Heart left ventricle (tissue), 16 donors: ENCODE results near the gene FAM117B. TPM values are rescaled to one million over a fixed set of nuclear protein-coding genes. Genes with fewer than 3 reads are reported as not detected.
"Not testable (repeated sequence)": the region's sequence is repeated elsewhere in the genome, so short reads cannot be mapped to it uniquely, and the experiment has no call there.

Experiments used
- ATAC-seq, 4 donors: fragments of 200-7000 bp; cut with Tn5 transposase; one replicate each; pipeline ENCODE4 v1.9.1; 2020 to 2022; ENCODE audit warnings: moderate library complexity in 4 of 4, mild to moderate bottlenecking in 3 of 4, moderate number of reproducible peaks in 1 of 4
- DNase-seq, 5 donors: peaks; one replicate each; pipeline ENCODE4 v3.0.0-alpha.2; 2020
- H3K27ac ChIP-seq, 12 donors: fragments of 200-600 bp; sonication (generic) in 4 of 12; one replicate each; pipeline versions ENCODE4 v1.5.0 to v1.8.0; 2016 to 2022; ENCODE audit warnings: mild to moderate bottlenecking in 2 of 12
- H3K27me3 ChIP-seq, 9 donors: fragments of 200-600 bp; sonication (generic) in 2 of 9; one replicate each; pipeline versions ENCODE4 v1.5.1 to v1.8.0; 2016 to 2022; ENCODE audit warnings: mild to moderate bottlenecking in 3 of 9
- H3K36me3 ChIP-seq, 9 donors: fragments of 200-600 bp; sonication (generic) in 2 of 9; one replicate each; pipeline versions ENCODE4 v1.5.0 to v1.8.0; 2018 to 2022; ENCODE audit warnings: mild to moderate bottlenecking in 2 of 9
- H3K4me1 ChIP-seq, 12 donors: fragments of 200-600 bp; sonication (generic) in 4 of 12; one replicate each; pipeline versions ENCODE4 v1.5.0 to v1.8.0; 2016 to 2022; ENCODE audit warnings: mild to moderate bottlenecking in 3 of 12
- H3K4me3 ChIP-seq, 12 donors: fragments of 200-600 bp; sonication (generic) in 4 of 12; one replicate each; pipeline versions ENCODE4 v1.5.0 to v1.8.0; 2017 to 2022; ENCODE audit warnings: mild to moderate bottlenecking in 9 of 12, moderate library complexity in 4 of 12
- H3K9me3 ChIP-seq, 12 donors: fragments of 200-600 bp; sonication (generic) in 4 of 12; one replicate each; pipeline versions ENCODE4 v1.5.0 to v1.8.0; 2016 to 2022; ENCODE audit warnings: mild to moderate bottlenecking in 1 of 12
- CTCF ChIP-seq, 12 donors: fragments of 200-600 bp; sonication (generic) in 4 of 12; IDR thresholded peaks; one replicate each; pipeline versions ENCODE4 v1.5.0 to v1.8.0; 2018 to 2022; ENCODE audit warnings: antibody characterized with exemption in 12 of 12, mild to moderate bottlenecking in 5 of 12
- POLR2A ChIP-seq, 2 donors: fragments of 450-650 bp; IDR thresholded peaks; one replicate each; pipeline ENCODE4 v1.6.1; 2017; ENCODE audit warnings: antibody characterized with exemption in 2 of 2, mild to moderate bottlenecking in 2 of 2, moderate library complexity in 2 of 2
- WGBS, 4 donors: extraction: QIAGEN DNeasy Blood & Tissue Kit in 2 of 4; methylation state at CpG; one replicate each; pipeline versions ENCODE4 v1.1.5 to v1.1.7; 2013 to 2018; 5-methylcytosine and 5-hydroxymethylcytosine counted together
- intact Hi-C, 10 donors: fragments of 100-400 bp; cut with DNase I; formaldehyde crosslinking; loops; one replicate each; pipeline versions ENCODE4 v1.11.1 to v1.14.2; 2022
- polyA plus RNA-seq, 2 donors: library from polyadenylated mRNA; stranded (reverse); fragments of 200-250 nt; gene quantifications; one replicate each; pipeline ENCODE4 v1.2.3, GENCODE V29; 2013
- total RNA-seq, 9 donors: library from RNA; depleted of rRNA in 2 of 9; stranded (reverse); fragments of >200 nt in 2 of 9; fragmentation: NEBNext Ultra II Directional in 3 of 9; extraction: Animal tissue kit (Norgen Biotek cat#: 25700) in 3 of 9; gene quantifications; one replicate each; pipeline versions ENCODE4 v1.1.0 to v1.2.4, GENCODE V29; 2016 to 2023
- donor health status: ischemic (EF 13 %, LVEDD 7.1; RV severe dilation, severe dysfunction).
- donor health status: healthy with polysubstance abuse.
- donor health status: DM: no; HTN: yes; CAD: no.
- donor health status: DM: no; HTN: no; CAD: no.
- donor health status: ischemic (EF 25% LVEDD 6.9; RV normal size, moderate dysfunction).
- donor health status: ischemic (EF 25% LVEDD 5.7; RV mildly dilated, moderate dysfunction).
- donor health status: healthy.
- donor health status: DM: yes; HTN: yes; CAD: no.
- donor health status: ischemic (EF 35%, LVEDD 5.7; RV mildly dilated, moderate dysfunction).
- donor health status: nonischemic (EF 11% LVEDD 7.7; RV severe dilation, severe dysfunction).
- donor health status: DM: yes; HTN: yes; CAD: no.
- donor health status: PGD.
- donor health status: ischemic (EF 29% LVEDD 5.4; RV normal size, mild dysfunction).
- donor health status: nonischemic (EF 23%, LVEDD 6.1; RV moderate dilation, normal function).

Gene FAM117B
- total and polyA plus RNA-seq, 11 donors = 0.68 to 6.1 (median 2.1) TPM

GRCh38 chr2:202705446-202706020 lies 70.8 kb downstream of the FAM117B start:
- WGBS, 4 donors = 74 to 80% (median 80%) methylated on average over 4 of the region's 4 CpGs

DNA sequence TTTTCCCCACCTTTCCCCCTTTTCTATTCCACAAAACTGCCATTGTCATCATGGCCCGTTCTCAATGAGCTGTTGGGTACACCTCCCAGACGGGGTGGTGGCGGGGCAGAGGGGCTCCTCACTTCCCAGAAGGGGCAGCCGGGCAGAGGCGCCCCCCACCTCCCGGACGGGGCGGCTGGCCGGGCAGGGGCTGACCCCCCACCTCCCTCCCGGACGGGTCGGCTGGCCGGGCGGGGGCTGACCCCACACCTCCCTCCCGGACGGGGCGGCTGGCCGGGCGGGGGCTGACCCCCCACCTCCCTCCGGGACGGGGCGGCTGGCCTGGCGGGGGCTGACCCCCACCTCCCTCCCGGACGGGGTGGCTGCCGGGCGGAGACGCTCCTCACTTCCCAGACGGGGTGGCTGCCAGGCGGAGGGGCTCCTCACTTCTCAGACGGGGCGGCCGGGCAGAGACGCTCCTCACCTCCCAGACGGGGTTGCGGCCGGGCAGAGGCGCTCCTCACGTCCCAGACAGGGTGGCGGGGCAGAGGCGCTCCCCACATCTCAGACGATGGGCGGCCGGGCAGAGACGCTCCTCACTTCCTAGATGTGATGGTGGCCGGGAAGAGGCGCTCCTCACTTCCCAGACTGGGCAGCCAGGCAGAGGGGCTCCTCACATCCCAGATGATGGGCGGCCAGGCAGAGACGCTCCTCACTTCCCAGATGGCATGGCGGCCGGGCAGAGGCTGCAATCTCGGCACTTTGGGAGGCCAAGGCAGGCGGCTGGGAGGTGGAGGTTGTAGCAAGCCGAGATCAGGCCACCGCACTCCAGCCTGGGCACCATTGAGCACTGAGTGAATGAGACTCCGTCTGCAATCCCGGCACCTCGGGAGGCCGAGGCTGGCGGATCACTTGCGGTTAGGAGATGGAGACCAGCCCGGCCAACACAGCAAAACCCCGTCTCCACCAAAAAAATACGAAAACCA lies 80.5 kb downstream of the FAM117B start:
- ATAC-seq, intact Hi-C loops, H3K27ac ChIP-seq, H3K36me3 ChIP-seq, H3K27me3 ChIP-seq, H3K4me3 ChIP-seq, DNase-seq, H3K4me1 ChIP-seq: not testable (repeated sequence)
- peaks cover 0 to 53% (median 24%) of the 10 kb centered on the region in 12 donors for H3K9me3 ChIP-seq
- WGBS, 4 donors = 96 to 99% (median 97%) methylated on average over 30 to 60 of the region's 64 CpGs

More at GRCh38 chr2:202705446-202706020, 70.8 kb downstream of the FAM117B start:
- TF ChIP-seq POLR2A (IDR thresholded peaks at IDR 0.05) (no peak), CTCF (IDR thresholded peaks at IDR 0.05) (no peak)
- H3K36me3 ChIP-seq = no peaks in the 10 kb centered on the region
- H3K27me3 ChIP-seq = no peaks in the 10 kb centered on the region
- ATAC-seq (no peak), DNase-seq (no peak)
- no peaks in the 10 kb centered on the region for H3K4me1 ChIP-seq
- H3K4me3 ChIP-seq = no peak overlapping the region
- intact Hi-C loops = no loop called here
- no peak overlapping the region for H3K27ac ChIP-seq
- H3K9me3 ChIP-seq = peaks cover 0 to 5% (median 0%) of the 10 kb centered on the region in 12 donors

DNA sequence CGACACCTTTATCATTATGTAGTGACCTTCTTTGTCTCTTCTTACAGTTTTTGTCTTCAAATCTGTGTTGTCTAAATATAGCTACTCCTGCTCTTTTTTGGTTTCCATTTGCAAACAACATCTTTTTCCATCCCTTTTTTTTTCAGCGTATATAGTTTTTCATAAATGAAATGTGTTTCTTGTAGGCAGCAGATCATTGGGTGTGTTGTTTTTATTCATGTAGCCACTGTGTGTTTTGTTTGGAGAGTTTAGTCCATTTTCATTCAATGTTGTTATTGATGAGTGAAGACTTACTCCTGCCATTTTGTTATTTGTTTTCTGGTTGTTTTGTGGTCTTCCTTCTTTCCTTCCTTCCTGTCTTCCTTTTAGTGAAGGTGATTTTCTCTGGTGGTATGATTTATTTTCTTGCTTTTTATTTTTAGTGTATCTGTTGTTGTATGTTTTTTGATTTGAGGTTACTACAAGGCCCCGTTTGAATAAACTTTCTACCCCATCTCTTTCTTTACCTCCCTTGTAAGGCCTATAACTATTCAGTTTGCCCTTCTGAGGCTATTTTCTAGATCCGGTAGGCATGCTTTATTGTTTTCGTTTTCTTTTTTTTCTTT lies 81.4 kb downstream of the FAM117B start:
- H3K9me3 ChIP-seq = peaks cover 0 to 51% (median 24%) of the 10 kb centered on the region in 12 donors
- DNase-seq = no peak
- WGBS, 4 donors = 95 to 98% (median 96%) methylated on average over 5 of the region's 5 CpGs
- intact Hi-C loops = no loop called here
- no peak for ATAC-seq
- no peak overlapping the region for H3K4me3 ChIP-seq
- H3K36me3 ChIP-seq = peaks cover 0 to 3% (median 0%) of the 10 kb centered on the region in 9 donors
- no peak overlapping the region for H3K27ac ChIP-seq
- H3K27me3 ChIP-seq = no peaks in the 10 kb centered on the region
- peaks cover 0 to 7% (median 0%) of the 10 kb centered on the region in 12 donors for H3K4me1 ChIP-seq
- no peak for TF ChIP-seq POLR2A (IDR thresholded peaks at IDR 0.05)
- TF ChIP-seq CTCF (IDR thresholded peaks at IDR 0.05) = no peak

DNA sequence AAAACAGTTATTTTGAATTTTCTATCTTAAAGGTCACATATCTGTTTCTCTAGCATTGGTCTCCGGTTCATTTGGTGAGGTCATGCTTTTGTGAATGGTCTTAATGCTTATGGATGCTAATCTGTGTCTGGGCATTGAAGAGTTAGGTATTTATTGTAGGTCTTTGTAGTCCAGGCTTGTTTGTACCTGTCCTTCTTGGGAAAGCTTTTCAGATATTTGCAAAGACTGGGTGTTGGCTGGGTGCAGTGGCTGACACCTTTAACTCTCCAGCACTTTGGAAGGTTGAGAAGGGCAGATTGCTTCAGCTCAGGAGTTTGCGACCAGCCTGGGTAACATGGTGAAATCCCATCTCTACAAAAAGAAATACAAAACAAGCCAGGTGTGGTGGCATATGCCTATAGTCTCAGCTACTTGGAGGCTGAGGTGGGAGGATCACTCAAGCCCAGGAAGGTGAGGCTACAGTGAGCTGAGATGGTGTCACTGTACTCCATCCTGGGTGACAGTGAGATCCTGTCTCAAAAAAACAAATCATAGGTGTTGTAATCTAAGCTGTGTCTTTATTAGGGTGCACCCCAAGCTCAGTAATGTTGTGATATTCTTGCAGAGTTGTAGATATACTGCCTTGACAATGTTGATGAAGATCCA lies 82.3 kb downstream of the FAM117B start:
- Histone ChIP-seq H3K27me3 (no peaks in the 10 kb centered on the region), H3K27ac (no peak overlapping the region), H3K36me3 (peaks cover 0 to 3% (median 0%) of the 10 kb centered on the region in 9 donors), H3K9me3 (peaks cover 0 to 42% (median 17%) of the 10 kb centered on the region in 12 donors), H3K4me1 (peaks cover 0 to 7% (median 0%) of the 10 kb centered on the region in 12 donors), H3K4me3 (no peak overlapping the region)
- intact Hi-C loops = no loop called here
- no peak for TF ChIP-seq CTCF (IDR thresholded peaks at IDR 0.05)
- no peak for TF ChIP-seq POLR2A (IDR thresholded peaks at IDR 0.05)
- WGBS, 4 donors = 97 to 100% (median 98%) methylated on average over 2 of the region's 2 CpGs
- DNase-seq (no peak), ATAC-seq (no peak)
